T-helper 17 cell (primary cell): ENCODE data around the gene MAMDC2. TPM values are rescaled to one million over a fixed set of nuclear protein-coding genes. Genes with fewer than 3 reads are reported as not detected.

ENCODE experiments used
- ATAC-seq: fragments of 150-1000 bp; cut with Tn5 transposase; 2 replicates; pipeline ENCODE4 v1.10.0; 2021; ENCODE audit warnings: mild to moderate bottlenecking, moderate library complexity
- DNase-seq, 3 donors: peaks; one replicate each; pipeline versions ENCODE4 v3.0.0 to v3.0.0-alpha.2; 2020 to 2021
- H3K9me3 ChIP-seq: one replicate; pipeline ENCODE4 v1.7.0; 2013; ENCODE audit warnings: low read length, mild to moderate bottlenecking; ENCODE audit not compliant: control insufficient read depth, poor library complexity, severe bottlenecking
- H3K27ac Mint-ChIP-seq: one replicate; pipeline ENCODE4 v1.8.0; 2022; ENCODE audit warnings: mild to moderate bottlenecking, moderate library complexity, mixed read lengths
- H3K27me3 Mint-ChIP-seq: one replicate; pipeline ENCODE4 v1.8.0; 2022; ENCODE audit warnings: mixed read lengths
- H3K36me3 Mint-ChIP-seq: one replicate; pipeline ENCODE4 v1.8.0; 2022; ENCODE audit warnings: low read depth, mixed read lengths
- H3K4me1 Mint-ChIP-seq: one replicate; pipeline ENCODE4 v1.8.0; 2022; ENCODE audit warnings: mild to moderate bottlenecking, mixed read lengths
- H3K4me3 Mint-ChIP-seq: one replicate; pipeline ENCODE4 v1.8.0; 2022; ENCODE audit warnings: mild to moderate bottlenecking, moderate library complexity, mixed read lengths
- total RNA-seq, 4 donors: library from RNA in 2 of 4; stranded (reverse) in 2 of 4; gene quantifications; one replicate each; pipeline ENCODE4 v1.2.3 and lab custom pipeline; 2022 to 2026

Gene MAMDC2
- total RNA-seq, 2 donors from 2014 or later: 0.07 TPM; not detected in 1

DNA sequence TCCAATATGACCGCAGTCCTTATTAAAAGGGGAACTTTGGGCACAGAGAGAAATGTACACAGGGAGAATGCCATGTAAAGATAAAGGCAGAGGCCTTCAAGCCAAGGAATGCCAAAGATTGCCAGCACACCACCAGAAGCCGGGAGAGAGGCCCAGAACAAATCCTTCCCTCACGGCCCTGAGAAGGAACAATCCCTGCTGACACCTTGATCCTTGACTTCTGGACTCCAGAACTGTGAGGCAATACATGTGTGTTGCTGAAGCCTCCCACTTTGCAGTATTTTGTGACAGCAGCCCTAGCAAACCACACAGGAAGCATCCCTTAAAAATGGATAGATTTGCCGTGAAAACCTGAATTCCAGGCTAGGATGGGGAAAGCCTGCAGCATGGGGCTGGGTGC lies 80.0 kb downstream of the MAMDC2 start:
- Mint-ChIP-seq H3K36me3 (no peaks in the 10 kb centered on the region), H3K27ac (no peak overlapping the region), H3K27me3 (peaks cover 53% of the 10 kb centered on the region), H3K4me1 (no peaks in the 10 kb centered on the region), H3K4me3 (no peak overlapping the region)
- H3K9me3 ChIP-seq: no peaks in the 10 kb centered on the region
- DNase-seq: no peak
- ATAC-seq: no peak

DNA sequence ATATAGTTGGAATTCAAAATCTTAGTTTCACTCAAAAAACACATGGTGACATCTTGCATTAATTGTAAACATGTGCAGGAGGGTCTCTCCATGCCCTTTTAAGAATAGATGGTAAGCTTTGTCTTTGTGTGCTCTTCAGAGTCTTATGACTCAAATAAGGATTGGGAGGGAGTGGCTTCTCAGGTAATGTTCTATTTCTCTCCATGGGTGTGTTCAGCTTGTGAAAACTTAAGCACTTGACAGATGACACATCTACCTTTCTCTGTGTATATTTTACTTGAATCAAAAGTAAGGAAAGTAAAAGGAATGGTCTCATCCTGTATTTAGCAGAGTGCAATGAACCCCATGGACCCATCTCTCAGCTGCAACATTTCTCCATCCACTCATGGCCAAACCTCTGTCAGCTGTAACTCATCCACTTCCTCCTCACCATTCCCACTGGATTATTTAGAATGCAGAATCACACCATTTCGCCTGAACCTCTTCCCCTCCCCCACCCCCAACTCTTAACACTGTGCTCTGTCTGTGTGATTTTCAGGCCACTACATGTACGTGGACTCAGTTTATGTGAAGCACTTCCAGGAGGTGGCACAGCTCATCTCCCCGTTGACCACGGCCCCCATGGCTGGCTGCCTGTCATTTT lies 82.1 kb downstream of the MAMDC2 start:
- ATAC-seq (no peak), DNase-seq (no peak)
- Mint-ChIP-seq H3K4me3 (no peak overlapping the region), H3K36me3 (no peaks in the 10 kb centered on the region), H3K27ac (no peak overlapping the region), H3K4me1 (no peaks in the 10 kb centered on the region), H3K27me3 (peaks cover 33% of the 10 kb centered on the region)
- no peaks in the 10 kb centered on the region for H3K9me3 ChIP-seq

DNA sequence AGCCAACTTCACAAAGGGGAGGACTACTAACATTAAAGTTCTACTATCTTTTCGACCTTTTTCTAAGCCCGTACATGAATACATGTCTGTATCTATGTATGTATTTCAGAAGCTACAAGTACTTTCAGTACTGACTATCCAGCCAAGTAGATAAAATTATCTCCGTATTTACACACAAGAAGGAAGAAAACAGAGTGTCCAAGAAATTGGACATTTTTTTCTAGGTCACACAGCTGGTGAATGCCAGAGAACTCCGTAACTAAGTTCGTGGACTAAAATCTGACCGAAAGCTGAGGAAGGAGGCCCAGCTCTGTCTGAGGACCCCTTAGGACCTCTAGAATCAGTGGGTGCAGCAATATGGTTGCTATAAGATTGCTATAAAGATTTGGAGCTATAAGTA lies 83.4 kb downstream of the MAMDC2 start:
- Mint-ChIP-seq H3K4me3 (no peak overlapping the region), H3K4me1 (no peaks in the 10 kb centered on the region), H3K36me3 (no peaks in the 10 kb centered on the region), H3K27me3 (peaks cover 26% of the 10 kb centered on the region), H3K27ac (no peak overlapping the region)
- H3K9me3 ChIP-seq: no peaks in the 10 kb centered on the region
- DNase-seq (no peak), ATAC-seq (no peak)

DNA sequence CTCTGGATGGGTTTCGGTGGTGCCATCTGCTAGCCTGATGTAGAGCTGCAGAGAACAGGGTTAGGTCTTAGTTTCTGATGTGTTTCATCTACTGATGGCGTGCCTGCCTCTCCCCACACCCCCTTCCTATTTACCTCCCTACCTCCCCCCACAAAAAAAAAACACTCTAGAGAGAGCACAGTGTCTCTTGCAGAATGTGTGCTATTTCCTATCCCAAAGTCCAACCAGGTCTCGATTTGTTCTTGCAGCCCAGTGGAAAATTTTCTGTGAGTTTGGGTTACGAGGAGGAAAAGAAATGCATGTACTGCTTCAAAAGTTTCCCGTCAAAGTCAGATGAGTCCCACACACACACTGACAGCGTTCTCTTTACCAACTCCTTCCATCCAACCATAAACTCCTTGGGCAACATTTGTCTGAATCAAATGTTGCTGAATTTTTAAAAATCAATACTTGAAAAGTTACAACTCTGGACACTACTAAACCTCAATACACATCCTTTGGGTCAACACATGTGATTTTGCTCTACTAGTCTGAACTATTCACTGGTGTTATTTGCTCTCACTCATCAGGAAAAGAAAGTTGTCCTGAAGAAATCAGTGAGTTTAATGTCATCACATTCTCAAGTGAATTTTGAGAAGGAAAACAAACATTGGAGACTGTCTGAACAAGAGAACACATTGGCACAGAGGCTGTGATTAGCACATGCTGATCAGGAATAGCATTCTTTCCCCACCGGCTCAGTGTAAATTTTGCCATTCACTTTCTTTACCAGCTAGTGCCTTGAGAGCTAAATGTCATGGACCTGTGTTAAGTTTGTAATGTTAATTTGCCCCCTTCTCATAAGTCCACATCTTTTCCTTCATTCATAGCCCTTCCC lies 84.1 kb downstream of the MAMDC2 start:
- H3K27me3 Mint-ChIP-seq: peaks cover 23% of the 10 kb centered on the region
- no peaks in the 10 kb centered on the region for H3K36me3 Mint-ChIP-seq
- H3K4me3 Mint-ChIP-seq: no peak overlapping the region
- H3K9me3 ChIP-seq: no peaks in the 10 kb centered on the region
- DNase-seq (no peak), ATAC-seq (no peak)
- H3K27ac Mint-ChIP-seq: no peak overlapping the region
- no peaks in the 10 kb centered on the region for H3K4me1 Mint-ChIP-seq

DNA sequence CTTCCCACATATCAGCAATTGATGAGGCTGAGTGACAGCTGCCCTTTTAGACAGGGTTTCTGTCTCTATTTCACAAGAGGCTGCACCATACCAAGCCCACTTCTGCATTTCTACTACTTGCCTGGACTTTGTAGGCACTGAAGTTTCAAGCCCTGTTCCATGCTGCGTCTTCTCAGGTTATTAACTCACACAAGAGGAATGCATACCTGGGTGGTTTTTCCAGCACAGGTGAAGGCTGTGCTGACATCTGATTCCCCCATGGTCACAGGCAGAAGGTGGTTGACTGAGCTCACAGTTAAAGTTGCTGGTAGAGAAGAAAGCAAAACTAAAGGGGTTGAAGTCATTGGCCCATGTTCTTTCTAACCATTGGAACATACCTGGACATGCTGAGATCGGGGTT lies 86.6 kb downstream of the MAMDC2 start:
- DNase-seq (no peak), ATAC-seq (no peak)
- Mint-ChIP-seq H3K4me1 (no peaks in the 10 kb centered on the region), H3K27me3 (peaks cover 25% of the 10 kb centered on the region), H3K36me3 (peaks cover 2% of the 10 kb centered on the region), H3K27ac (no peak overlapping the region), H3K4me3 (no peak overlapping the region)
- H3K9me3 ChIP-seq: no peaks in the 10 kb centered on the region

DNA sequence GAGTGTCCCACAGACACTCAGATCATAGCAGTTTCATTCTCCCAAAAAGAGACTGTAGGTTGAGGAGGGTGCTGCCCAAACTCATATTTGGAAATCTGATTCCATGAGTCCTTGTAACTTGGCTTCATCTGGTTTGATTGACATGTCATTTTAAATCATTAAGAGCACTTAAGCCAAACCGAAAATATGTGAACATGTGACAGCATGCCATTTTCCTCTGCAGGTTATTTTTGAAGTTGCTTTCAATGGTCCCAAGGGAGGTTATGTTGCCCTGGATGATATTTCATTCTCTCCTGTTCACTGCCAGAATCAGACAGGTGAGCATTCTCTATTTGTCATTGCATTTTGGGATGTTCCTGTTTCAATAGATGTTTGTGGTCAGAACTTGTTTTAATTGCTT lies 87.6 kb downstream of the MAMDC2 start:
- H3K9me3 ChIP-seq: no peaks in the 10 kb centered on the region
- H3K4me1 Mint-ChIP-seq: no peaks in the 10 kb centered on the region
- no peak overlapping the region for H3K27ac Mint-ChIP-seq
- peaks cover 26% of the 10 kb centered on the region for H3K27me3 Mint-ChIP-seq
- H3K36me3 Mint-ChIP-seq: peaks cover 2% of the 10 kb centered on the region
- DNase-seq (no peak), ATAC-seq (no peak)
- no peak overlapping the region for H3K4me3 Mint-ChIP-seq

DNA sequence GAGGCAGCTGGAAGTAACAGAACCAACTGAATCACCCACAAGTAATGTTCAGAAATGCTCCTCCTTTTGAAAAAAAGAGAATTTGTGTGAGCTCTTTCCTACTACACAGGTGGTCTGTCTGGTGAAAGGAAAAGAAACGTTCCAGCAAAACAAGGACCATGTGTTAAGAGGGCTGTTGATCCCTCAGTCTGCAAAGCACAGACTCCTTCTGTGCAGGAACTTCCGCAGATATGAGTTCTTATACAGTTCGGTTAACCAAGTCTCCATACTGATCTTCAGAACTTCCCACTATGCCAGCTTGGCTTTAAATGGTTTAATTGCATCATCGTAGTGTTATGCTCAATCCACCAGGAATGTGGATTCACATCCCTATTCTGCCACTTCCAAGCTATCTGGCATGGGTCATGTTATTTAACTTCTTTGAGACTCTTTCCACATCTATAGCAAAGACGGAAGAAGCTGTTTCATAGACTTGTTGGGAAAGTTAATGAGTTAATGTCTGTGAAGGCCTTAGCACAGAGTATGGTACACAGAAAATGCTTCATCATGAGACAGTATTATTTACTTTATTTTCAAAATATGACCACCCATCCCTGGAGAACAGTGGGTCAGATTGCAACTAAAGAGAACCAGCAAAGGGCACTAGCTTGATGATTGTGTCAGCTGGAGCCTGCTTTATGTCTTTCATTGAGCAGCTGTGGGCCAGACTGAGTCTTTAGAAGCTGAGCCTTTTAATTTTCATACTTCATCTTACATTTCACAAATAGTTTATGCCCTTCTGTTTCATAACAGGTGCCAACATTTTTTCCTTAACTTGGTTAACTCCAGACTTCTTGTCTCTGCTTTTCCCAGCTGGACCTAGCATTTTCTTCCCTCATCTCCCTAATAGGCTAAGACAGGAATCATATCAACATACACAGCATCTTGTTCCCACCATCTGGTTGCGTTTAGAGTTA lies 89.9 kb downstream of the MAMDC2 start:
- ATAC-seq: no peak
- Mint-ChIP-seq H3K27ac (no peak overlapping the region), H3K36me3 (peaks cover 2% of the 10 kb centered on the region), H3K4me1 (no peaks in the 10 kb centered on the region), H3K4me3 (no peak overlapping the region), H3K27me3 (peaks cover 19% of the 10 kb centered on the region)
- DNase-seq: no peak
- H3K9me3 ChIP-seq: no peaks in the 10 kb centered on the region

DNA sequence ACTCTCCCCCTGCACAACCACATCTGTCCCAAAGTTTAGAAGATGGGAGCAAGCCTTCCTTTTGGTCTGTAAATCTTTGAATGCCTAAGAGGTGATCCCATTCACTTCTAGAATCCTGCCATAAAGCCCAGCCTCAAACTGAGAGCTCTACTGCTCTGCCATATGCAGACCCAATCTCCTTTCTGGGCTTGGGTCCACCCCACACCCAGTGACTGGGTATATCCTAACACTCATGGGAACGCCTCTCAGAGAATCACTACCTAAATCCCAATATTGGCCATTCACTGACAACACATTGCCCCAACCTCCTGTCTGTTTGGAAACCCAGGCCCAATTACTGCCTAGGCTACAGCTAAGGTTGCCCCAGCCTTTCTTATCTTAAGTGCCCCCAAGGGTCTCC lies 90.7 kb downstream of the MAMDC2 start:
- H3K9me3 ChIP-seq: no peaks in the 10 kb centered on the region
- Mint-ChIP-seq H3K4me3 (no peak overlapping the region), H3K4me1 (no peaks in the 10 kb centered on the region), H3K27ac (no peak overlapping the region), H3K27me3 (peaks cover 19% of the 10 kb centered on the region), H3K36me3 (peaks cover 2% of the 10 kb centered on the region)
- ATAC-seq: no peak
- no peak for DNase-seq

DNA sequence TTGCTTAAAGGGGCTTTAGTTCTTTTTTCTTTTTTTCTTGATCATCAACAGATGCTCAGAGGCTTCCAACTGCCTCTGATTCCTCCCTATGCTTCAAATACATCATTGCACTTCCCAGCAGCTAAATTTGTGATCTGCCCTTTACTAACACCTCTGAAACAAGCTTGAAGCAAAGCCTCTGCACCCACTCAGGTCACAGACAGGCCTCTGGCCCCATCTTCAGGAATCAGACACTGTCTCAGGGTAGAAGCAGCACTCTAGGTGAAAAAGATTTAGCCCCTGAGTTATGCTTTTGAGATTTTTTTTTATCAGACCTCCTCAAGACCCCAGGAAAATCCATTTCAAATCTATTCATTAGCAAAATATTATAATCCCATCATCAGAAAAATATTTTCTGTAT lies 91.5 kb downstream of the MAMDC2 start:
- ATAC-seq (no peak), DNase-seq (no peak)
- Mint-ChIP-seq H3K27ac (no peak overlapping the region), H3K4me1 (no peaks in the 10 kb centered on the region), H3K4me3 (no peak overlapping the region), H3K27me3 (peaks cover 28% of the 10 kb centered on the region), H3K36me3 (peaks cover 2% of the 10 kb centered on the region)
- H3K9me3 ChIP-seq: no peaks in the 10 kb centered on the region

DNA sequence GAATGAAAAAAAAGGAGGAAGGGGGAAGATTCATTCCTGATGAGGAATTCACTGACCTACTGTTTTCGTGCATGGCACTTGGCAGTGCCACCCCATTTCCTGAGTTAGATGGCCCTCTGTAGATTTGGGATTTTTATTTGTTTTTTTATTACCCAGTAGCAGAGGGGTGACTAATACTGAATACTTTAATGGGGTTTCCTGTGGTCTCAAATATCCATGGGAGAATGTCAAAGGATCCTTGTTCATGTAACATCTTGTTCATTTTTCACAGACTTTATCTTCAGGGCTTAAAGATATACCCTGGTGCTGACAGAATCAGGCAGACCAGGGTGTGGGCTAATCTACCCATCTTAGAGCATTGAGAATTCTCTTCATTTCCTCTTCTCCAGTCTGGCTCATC lies 93.0 kb downstream of the MAMDC2 start:
- H3K36me3 Mint-ChIP-seq: peaks cover 2% of the 10 kb centered on the region
- H3K27ac Mint-ChIP-seq: no peak overlapping the region
- H3K27me3 Mint-ChIP-seq: peaks cover 30% of the 10 kb centered on the region
- H3K4me3 Mint-ChIP-seq: no peak overlapping the region
- no peaks in the 10 kb centered on the region for H3K9me3 ChIP-seq
- ATAC-seq: no peak
- H3K4me1 Mint-ChIP-seq: no peaks in the 10 kb centered on the region
- no peak for DNase-seq

DNA sequence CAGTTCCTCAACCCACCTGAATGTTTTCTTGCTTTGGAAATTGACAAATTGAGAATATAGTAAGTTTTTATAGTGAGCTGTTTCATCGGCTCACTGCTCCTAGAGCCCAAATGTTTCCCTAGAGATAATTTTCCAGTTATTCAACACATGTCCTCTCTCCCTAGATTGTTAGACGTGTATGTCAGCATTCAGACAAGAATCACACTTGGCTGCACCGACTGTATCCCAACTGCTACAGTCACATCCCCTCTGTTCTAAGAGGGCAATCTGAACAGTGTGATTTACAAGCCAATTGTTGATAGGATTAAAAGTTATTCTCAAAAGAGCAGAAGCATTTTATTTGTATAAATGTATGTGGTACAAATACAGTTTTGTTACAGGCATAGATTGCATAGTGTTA lies 93.9 kb downstream of the MAMDC2 start:
- ATAC-seq (no peak), DNase-seq (no peak)
- Mint-ChIP-seq H3K27me3 (peaks cover 33% of the 10 kb centered on the region), H3K36me3 (peaks cover 4% of the 10 kb centered on the region), H3K27ac (no peak overlapping the region), H3K4me1 (no peaks in the 10 kb centered on the region), H3K4me3 (no peak overlapping the region)
- H3K9me3 ChIP-seq: no peaks in the 10 kb centered on the region

DNA sequence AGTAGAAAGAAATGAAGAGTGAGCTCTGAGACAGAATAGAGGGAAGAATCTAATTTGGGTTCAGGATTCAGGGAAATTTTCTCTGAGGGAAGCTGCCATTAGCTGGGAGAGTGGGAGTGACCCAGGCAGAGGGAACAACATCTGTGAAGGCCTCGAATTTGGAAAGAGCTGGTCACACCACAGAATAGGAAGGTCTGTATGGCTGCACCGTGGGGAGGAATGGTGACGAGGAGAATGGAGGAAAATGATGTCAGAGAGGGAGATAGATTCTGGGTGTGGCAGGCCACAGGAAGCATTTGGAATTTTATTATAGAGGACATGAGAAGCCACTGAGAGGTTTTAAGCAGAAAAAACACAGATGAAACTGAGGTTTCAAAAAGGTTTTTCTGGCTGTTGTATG lies 98.5 kb downstream of the MAMDC2 start:
- no peak for DNase-seq
- no peak overlapping the region for H3K27ac Mint-ChIP-seq

More for the DNA sequence above, 98.5 kb downstream of the MAMDC2 start:
- Mint-ChIP-seq H3K4me1 (no peaks in the 10 kb centered on the region), H3K4me3 (no peak overlapping the region), H3K36me3 (peaks cover 3% of the 10 kb centered on the region), H3K27me3 (peaks cover 52% of the 10 kb centered on the region)
- ATAC-seq: no peak
- no peaks in the 10 kb centered on the region for H3K9me3 ChIP-seq
